Astrocyte of the cerebellum (primary cell): ENCODE data around the gene ANKRD34B.
A peak's percentile ranks its signal among the peaks of the same experiment; 100 is the strongest.
"Not testable (repeated sequence)": the region's sequence is repeated elsewhere in the genome, so short reads cannot be mapped to it uniquely, and the experiment has no call there.

Experiments used
- DNase-seq: peaks from one replicate; pipeline ENCODE4 v3.0.0-alpha.2; 2011; ENCODE audit warnings: low read depth
- H3K4me3 ChIP-seq: 2 replicates; pipeline ENCODE4 v1.5.1; 2011; ENCODE audit warnings: mild to moderate bottlenecking, low read depth, low read length, moderate library complexity
- in situ Hi-C: cut with HindIII; loops from 2 replicates; pipeline ENCODE4 v1.10.0; 2017; ENCODE audit warnings: low sequenced_read_pairs
- TF ChIP-seq, protein P1 (sequence below): IDR thresholded peaks from 2 replicates; pipeline ENCODE4 v1.5.1; 2012; ENCODE audit warnings: low read length, low read depth, moderate library complexity, mild to moderate bottlenecking; ENCODE audit errors: missing control alignments

Gene ANKRD34B

DNA sequence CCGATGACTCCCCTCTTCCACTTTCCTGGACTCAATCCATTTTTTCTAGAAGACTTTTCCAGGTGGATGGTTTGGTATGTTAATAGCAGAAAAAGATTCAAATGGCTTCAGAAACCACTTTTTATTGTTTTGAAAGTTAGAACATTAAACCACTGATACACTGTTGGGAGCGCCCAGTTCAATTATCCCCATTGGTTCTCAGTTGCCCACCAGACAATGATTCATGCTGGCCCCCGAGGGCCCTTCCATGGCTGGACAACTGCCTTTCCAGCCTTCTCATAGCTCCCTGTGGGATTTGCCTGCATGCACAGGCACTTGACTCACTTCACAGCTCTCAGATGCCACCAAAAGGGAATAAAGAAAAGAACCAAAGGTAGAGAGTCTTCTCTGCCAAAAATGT is 21.3 kb upstream of the ANKRD34B start:
- DNase-seq = peak; percentile 19
- H3K4me3 ChIP-seq = no peak overlapping the region
- in situ Hi-C loops = no loop called here
- TF ChIP-seq, protein P1, sequence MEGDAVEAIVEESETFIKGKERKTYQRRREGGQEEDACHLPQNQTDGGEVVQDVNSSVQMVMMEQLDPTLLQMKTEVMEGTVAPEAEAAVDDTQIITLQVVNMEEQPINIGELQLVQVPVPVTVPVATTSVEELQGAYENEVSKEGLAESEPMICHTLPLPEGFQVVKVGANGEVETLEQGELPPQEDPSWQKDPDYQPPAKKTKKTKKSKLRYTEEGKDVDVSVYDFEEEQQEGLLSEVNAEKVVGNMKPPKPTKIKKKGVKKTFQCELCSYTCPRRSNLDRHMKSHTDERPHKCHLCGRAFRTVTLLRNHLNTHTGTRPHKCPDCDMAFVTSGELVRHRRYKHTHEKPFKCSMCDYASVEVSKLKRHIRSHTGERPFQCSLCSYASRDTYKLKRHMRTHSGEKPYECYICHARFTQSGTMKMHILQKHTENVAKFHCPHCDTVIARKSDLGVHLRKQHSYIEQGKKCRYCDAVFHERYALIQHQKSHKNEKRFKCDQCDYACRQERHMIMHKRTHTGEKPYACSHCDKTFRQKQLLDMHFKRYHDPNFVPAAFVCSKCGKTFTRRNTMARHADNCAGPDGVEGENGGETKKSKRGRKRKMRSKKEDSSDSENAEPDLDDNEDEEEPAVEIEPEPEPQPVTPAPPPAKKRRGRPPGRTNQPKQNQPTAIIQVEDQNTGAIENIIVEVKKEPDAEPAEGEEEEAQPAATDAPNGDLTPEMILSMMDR = no peak

DNA sequence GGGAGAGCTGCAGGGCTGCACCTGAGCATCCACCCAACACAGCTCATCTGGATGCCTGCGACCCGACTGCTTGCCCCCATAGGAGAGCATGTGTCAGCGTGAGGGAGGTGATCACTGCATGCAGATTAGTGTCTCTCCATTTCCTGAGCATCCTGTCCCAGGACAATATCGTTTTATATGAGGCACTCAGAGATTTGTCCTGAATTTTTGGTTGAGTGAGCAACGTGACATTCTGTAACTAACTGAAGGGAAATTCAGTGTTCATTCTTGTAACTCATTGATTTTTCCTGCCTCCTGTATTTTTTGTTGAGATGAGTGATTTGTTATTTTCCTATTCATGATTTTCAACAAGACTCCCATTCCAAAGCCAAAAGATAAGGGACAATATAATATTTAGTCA is 20.7 kb upstream of the ANKRD34B start:
- TF ChIP-seq, protein P1 = no peak
- no peak for DNase-seq
- H3K4me3 ChIP-seq = no peak overlapping the region
- in situ Hi-C loops = no loop called here

DNA sequence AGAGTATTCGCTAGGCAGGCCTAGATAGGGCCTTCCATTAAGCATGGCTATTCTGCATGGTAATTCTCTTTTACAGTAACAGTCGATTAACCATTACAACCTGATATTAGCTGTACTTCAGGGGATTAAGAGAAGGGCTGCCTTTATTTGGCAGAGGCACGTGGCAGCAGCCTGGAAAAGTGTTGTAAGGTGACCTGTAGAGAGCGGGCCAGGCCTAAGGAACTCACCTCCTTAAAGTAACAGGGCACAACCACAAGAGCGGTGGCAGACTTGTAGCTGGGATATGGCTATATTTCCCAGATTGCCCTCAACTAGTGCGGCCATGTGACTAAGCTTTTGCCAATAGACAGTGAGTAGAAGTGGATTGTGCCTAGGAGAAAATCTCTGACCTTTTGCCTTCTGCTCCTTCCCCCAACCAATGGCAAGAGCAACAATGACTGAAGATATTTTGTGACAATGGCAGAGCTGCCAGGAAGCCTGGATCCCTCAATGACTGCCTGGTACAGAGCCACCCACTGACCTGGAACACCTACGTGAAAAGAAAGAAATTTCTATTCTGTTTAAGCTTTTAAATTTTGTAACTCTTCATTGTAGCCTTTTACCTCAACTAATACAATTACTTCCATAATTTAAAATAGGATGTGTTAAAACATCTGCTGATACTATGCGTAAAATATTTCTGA is 18.9 kb upstream of the ANKRD34B start:
- TF ChIP-seq, protein P1 = no peak
- no peak for DNase-seq
- in situ Hi-C loops = no loop called here
- no peak overlapping the region for H3K4me3 ChIP-seq

DNA sequence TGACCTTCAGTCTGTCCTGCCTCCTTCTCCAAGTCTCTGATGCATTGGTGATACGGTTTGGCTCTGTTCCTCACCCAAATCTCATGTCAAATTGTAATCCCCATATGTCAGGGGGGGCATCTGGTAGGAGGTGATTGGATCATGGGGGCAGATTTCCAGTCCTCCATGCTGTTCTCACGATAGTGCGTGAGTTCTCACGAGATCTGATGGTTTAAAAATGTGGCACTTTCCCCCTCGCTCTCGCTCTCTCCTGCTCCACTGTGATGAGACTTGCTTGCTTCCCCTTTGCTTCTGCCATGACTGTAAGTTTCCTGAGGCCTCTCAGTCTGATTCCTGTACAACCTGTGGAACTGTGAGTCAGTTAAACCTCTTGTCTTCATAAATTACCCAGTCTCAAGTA is 14.7 kb upstream of the ANKRD34B start:
- in situ Hi-C loops = no loop called here
- no peak for DNase-seq
- H3K4me3 ChIP-seq = no peak overlapping the region
- TF ChIP-seq, protein P1 = no peak

DNA sequence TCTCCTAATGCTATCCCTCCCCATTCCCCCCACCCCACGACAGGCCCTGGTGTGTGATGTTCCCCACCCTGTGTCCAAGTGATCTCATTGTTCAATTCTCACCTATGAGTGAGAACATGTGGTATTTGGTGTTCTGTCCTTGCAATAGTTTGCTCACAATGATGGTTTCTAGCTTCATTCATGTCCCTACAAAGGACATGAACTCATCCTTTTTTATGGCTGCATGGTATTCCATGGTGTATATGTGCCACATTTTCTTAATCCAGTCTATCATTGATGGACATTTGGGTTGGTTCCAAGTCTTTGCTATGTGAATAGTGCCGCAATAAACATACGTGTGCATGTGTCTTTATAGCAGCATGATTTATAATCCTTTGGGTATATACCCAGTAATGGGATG is 10.2 kb upstream of the ANKRD34B start:
- in situ Hi-C loops, DNase-seq, H3K4me3 ChIP-seq: not testable (repeated sequence)

DNA sequence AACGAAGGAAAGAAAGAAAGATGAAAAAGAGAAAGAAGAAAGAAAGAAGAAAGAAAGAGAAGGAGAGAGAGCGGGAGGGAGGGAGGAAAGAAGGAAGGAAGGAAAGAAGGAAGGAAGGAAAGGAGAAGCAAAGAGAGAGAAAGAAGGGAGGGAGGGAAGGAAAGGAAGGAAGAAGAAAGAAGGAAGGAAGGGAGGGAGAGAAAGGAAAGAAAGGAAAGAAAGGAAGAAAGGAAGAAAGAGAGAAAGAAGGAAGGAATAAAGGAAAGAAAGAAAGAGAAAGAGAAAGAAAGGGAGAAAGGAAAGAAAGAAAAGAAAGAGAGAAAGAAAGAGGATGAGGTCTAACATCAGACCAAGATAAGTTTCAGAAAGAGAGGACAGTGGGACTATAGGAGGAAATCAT is 9.0 kb upstream of the ANKRD34B start:
- TF ChIP-seq, protein P1 = no peak
- DNase-seq = no peak
- no peak overlapping the region for H3K4me3 ChIP-seq
- in situ Hi-C loops = no loop called here

DNA sequence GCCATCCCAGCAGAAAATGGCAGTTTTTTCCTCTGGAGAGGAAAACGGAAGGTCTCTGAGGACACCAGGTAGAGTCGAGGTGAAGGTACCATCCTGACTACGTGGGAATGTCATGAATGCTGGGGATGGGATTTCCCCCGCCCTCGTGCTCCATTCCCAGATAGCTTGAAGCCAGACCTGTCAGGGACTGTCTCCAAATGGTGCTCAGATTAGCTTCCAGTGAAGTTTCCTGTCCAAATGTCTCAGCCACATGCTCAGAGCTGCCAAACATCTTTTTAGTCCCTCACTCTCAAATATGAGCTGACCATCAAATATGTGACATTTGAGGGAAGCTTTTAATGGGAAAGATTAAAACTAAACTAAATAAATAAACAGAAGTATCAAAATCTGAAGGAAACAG is 7.6 kb upstream of the ANKRD34B start:
- no peak overlapping the region for H3K4me3 ChIP-seq
- DNase-seq = no peak
- TF ChIP-seq, protein P1 = no peak
- in situ Hi-C loops = no loop called here
